Pancreas (tissue), 10 donors: ENCODE results near the gene CACFD1. TPM values are rescaled to one million over a fixed set of nuclear protein-coding genes. Genes with fewer than 3 reads are reported as not detected.

Experiments used
- ATAC-seq, 4 donors: fragments of 200-7000 bp; cut with Tn5 transposase; one replicate each; pipeline versions ENCODE4 v1.8.0 to v1.9.1; 2020; ENCODE audit warnings: mild to moderate bottlenecking in 4 of 4, moderate library complexity in 4 of 4
- DNase-seq, 6 donors: peaks; one replicate each; pipeline ENCODE4 v3.0.0-alpha.2; 2020
- FAIRE-seq: peaks from 2 replicates; lab custom pipeline; 2012; peaks lifted over from hg19 to GRCh38; lab: Jason Lieb, UNC
- H3K27ac ChIP-seq, 4 donors: fragments of 200-600 bp; sonication (generic); 1 replicate in 3 of 4; 2 replicates in 1 of 4; pipeline versions ENCODE4 v1.5.0 to v1.8.0; 2020
- H3K27me3 ChIP-seq, 4 donors: fragments of 200-600 bp; one replicate each; pipeline ENCODE4 v1.8.0; 2021
- H3K36me3 ChIP-seq, 3 donors: fragments of 200-600 bp; sonication (generic) in 1 of 3; one replicate each; pipeline versions ENCODE4 v1.5.0 to v1.8.0; 2020 to 2021
- H3K4me1 ChIP-seq, 3 donors: fragments of 200-600 bp; one replicate each; pipeline ENCODE4 v1.8.0; 2021
- H3K4me3 ChIP-seq, 4 donors: fragments of 200-600 bp; sonication (generic) in 2 of 4; one replicate each; pipeline versions ENCODE4 v1.5.0 to v1.8.0; 2020 to 2021
- H3K9me3 ChIP-seq, 4 donors: fragments of 200-600 bp; one replicate each; pipeline ENCODE4 v1.8.0; 2021
- CTCF ChIP-seq, 4 donors: fragments of 200-600 bp; sonication (generic) in 3 of 4; IDR thresholded peaks; one replicate each; pipeline versions ENCODE4 v1.5.0 to v1.8.0; 2021; ENCODE audit warnings: antibody characterized with exemption in 4 of 4
- WGBS, 2 donors: extraction: QIAGEN DNeasy Blood & Tissue Kit; methylation state at CpG; one replicate each; pipeline ENCODE4 v1.1.7; 2013; 5-methylcytosine and 5-hydroxymethylcytosine counted together
- intact Hi-C, 3 donors: fragments of 100-400 bp; cut with DNase I; formaldehyde crosslinking; loops; one replicate each; pipeline versions ENCODE4 v1.11.1 to v1.14.2; 2022
- polyA plus RNA-seq, 2 donors: library from polyadenylated mRNA; stranded (reverse); fragments of 200-250 nt; gene quantifications; one replicate each; pipeline ENCODE4 v1.2.3, GENCODE V29; 2013
- total RNA-seq, 6 donors: library from RNA; stranded (reverse); fragmentation: NEBNext Ultra II Directional in 4 of 6; extraction: Animal tissue kit (Norgen Biotek cat#: 25700) in 4 of 6; gene quantifications; one replicate each; pipeline versions ENCODE4 v1.2.1 to v1.2.4, GENCODE V29; 2021 to 2023
- donor health status: healthy with polysubstance abuse.
- donor health status: DM: no; HTN: no; CAD: no; lungs with moderate emphysema.
- donor health status: DM: no; HTN: no; CAD: no.
- donor health status: control.
- donor health status: control.
- donor health status: Bipolar disorder and iron deficiency.
- donor health status: DM: yes; HTN: yes; CAD: no.
- donor health status: DM: no; HTN: no; CAD: no.
- donor health status: DM: no; HTN: no; CAD: no.
- donor health status: DM: yes; HTN: yes; CAD: no.

CACFD1 gene
- 10 to 100 TPM; 15.6 to 24.4 (median 17.2) TPM for total RNA-seq
- 10 to 100 TPM; 25.0 to 26.2 TPM for polyA plus RNA-seq

- Histone ChIP-seq H3K4me3 (peak within 1 kb of the TSS; percentile 71 to 82 (median 76)), H3K9me3 (no peaks in the 10 kb centered on the region), H3K27ac (peak within 1 kb of the TSS; percentile 95 to 98 (median 96)), H3K4me1 (peaks cover 0 to 9% (median 6%) of the 10 kb centered on the region in 3 donors), H3K27me3 (no peaks in the 10 kb centered on the region), H3K36me3 (no peaks in the 10 kb centered on the region)
- WGBS, 2 donors, result 0 to 1% methylated on average over 73 to 86 of the region's 86 CpGs
- FAIRE-seq (no peak), DNase-seq (peak; percentile 96 to 99 (median 97)), ATAC-seq (peak; percentile 88 to 93 (median 90))
- TF ChIP-seq CTCF (IDR thresholded peaks at IDR 0.05), result no peak
- intact Hi-C loops, result no loop called here
Measured at GRCh38 chr9:133459476-133460404, at the start of gene CACFD1. Gene CACFD1 (plus strand): TSS chr9:133459978. CDS start chr9:133460067, 89 bp downstream.

- Histone ChIP-seq H3K27ac (no peak overlapping the region), H3K9me3 (no peaks in the 10 kb centered on the region), H3K36me3 (peaks cover 3 to 31% (median 13%) of the 10 kb centered on the region in 3 donors), H3K4me1 (peaks cover 9 to 14% (median 11%) of the 10 kb centered on the region in 3 donors), H3K27me3 (no peaks in the 10 kb centered on the region), H3K4me3 (no peak overlapping the region)
- ATAC-seq (no peak), FAIRE-seq (no peak), DNase-seq (no peak)
- TF ChIP-seq CTCF (IDR thresholded peaks at IDR 0.05), result no peak
- WGBS, 2 donors, result 61 to 71% methylated on average over 1 of the region's 1 CpG
- intact Hi-C loops, result no loop called here
Measured at GRCh38 chr9:133415170-133415569, 44.6 kb upstream of the CACFD1 start.

- Histone ChIP-seq H3K9me3 (no peaks in the 10 kb centered on the region), H3K4me1 (peaks cover 9 to 14% (median 11%) of the 10 kb centered on the region in 3 donors), H3K4me3 (peak within 1 kb of the TSS; percentile 64 to 94 (median 84)), H3K36me3 (peaks cover 3 to 7% (median 4%) of the 10 kb centered on the region in 3 donors), H3K27me3 (no peaks in the 10 kb centered on the region), H3K27ac (peak within 1 kb of the TSS; percentile 63 to 85 (median 76))
- peak; percentile 94 to 96 (median 96) for ATAC-seq
- intact Hi-C loops, result no loop called here
- DNase-seq, result peak; percentile 72 to 93 (median 80)
- TF ChIP-seq CTCF (IDR thresholded peaks at IDR 0.05), result no peak
- WGBS, 2 donors, result 1 to 3% methylated on average over 74 to 75 of the region's 75 CpGs
- FAIRE-seq, result no peak
Measured at GRCh38 chr9:133417541-133418461, 42.0 kb upstream of the CACFD1 start, which contains the start of gene REXO4. Gene REXO4 (minus strand): TSS chr9:133418010. CDS start chr9:133417844, 166 bp downstream.

- FAIRE-seq (no peak), ATAC-seq (no peak), DNase-seq (no peak)
- no peaks in the 10 kb centered on the region for H3K9me3 ChIP-seq
- H3K27me3 ChIP-seq, result no peaks in the 10 kb centered on the region
- TF ChIP-seq CTCF (IDR thresholded peaks at IDR 0.05), result no peak
- intact Hi-C loops, result no loop called here
- H3K36me3 ChIP-seq, result peaks cover 0 to 3% (median 0%) of the 10 kb centered on the region in 3 donors
- 50 to 63% methylated on average over 13 of the region's 13 CpGs for WGBS, 2 donors
- H3K27ac ChIP-seq, result no peak overlapping the region
- H3K4me3 ChIP-seq, result peak overlapping the region in 1 of 4 donors; percentile 64
- peaks cover 9 to 14% (median 11%) of the 10 kb centered on the region in 3 donors for H3K4me1 ChIP-seq
Measured at GRCh38 chr9:133419005-133419404, 40.8 kb upstream of the CACFD1 start.
